GM19023 (cell line): ENCODE results near the gene CDR2L.

Experiments used
- ATAC-seq: cut with Tn5 transposase; IDR thresholded peaks from one replicate; pipeline ENCODE4 v1.9.1; 2021; ENCODE audit warnings: mild to moderate bottlenecking, moderate library complexity; ENCODE audit not compliant: unreplicated experiment

Gene CDR2L

GRCh38 chr17:74987418-74987908, at the start of gene CDR2L:
Gene CDR2L, plus strand, starts transcription at chr17:74987632. Its CDS starts 412 bp downstream, at chr17:74988044.
- peak; percentile 93 for ATAC-seq

- no peak for ATAC-seq
Observed at GRCh38 chr17:74938194-74938950, 49.1 kb upstream of the CDR2L start.

- ATAC-seq: no peak
Observed at GRCh38 chr17:74939534-74939933, 47.9 kb upstream of the CDR2L start.

- no peak for ATAC-seq
Observed at GRCh38 chr17:74941128-74941725, 46.2 kb upstream of the CDR2L start.

- no peak for ATAC-seq
Observed at GRCh38 chr17:74943808-74944522, 43.5 kb upstream of the CDR2L start.

GRCh38 chr17:74945543-74945942, 41.9 kb upstream of the CDR2L start:
- ATAC-seq: no peak

GRCh38 chr17:74946641-74947040, 40.8 kb upstream of the CDR2L start:
- no peak for ATAC-seq

- ATAC-seq: no peak
Observed at GRCh38 chr17:74947041-74947754, 40.2 kb upstream of the CDR2L start.

GRCh38 chr17:74949455-74950115, 37.8 kb upstream of the CDR2L start:
- ATAC-seq: no peak

- ATAC-seq: no peak
Observed at GRCh38 chr17:74950207-74950606, 37.2 kb upstream of the CDR2L start.

- ATAC-seq: no peak
Observed at GRCh38 chr17:74951065-74951464, 36.4 kb upstream of the CDR2L start.

GRCh38 chr17:74951680-74952421, 35.6 kb upstream of the CDR2L start:
- ATAC-seq: no peak

- no peak for ATAC-seq
Observed at GRCh38 chr17:74952431-74953133, 34.9 kb upstream of the CDR2L start.

GRCh38 chr17:74953134-74953687, 34.2 kb upstream of the CDR2L start:
- no peak for ATAC-seq

- no peak for ATAC-seq
Observed at GRCh38 chr17:74954115-74954514, 33.3 kb upstream of the CDR2L start.

- ATAC-seq: no peak
Observed at GRCh38 chr17:74954665-74955421, 32.6 kb upstream of the CDR2L start.

GRCh38 chr17:74956093-74956492, 31.3 kb upstream of the CDR2L start:
- ATAC-seq: no peak
